ENCODE results near the gene VWA5B1.

DNA sequence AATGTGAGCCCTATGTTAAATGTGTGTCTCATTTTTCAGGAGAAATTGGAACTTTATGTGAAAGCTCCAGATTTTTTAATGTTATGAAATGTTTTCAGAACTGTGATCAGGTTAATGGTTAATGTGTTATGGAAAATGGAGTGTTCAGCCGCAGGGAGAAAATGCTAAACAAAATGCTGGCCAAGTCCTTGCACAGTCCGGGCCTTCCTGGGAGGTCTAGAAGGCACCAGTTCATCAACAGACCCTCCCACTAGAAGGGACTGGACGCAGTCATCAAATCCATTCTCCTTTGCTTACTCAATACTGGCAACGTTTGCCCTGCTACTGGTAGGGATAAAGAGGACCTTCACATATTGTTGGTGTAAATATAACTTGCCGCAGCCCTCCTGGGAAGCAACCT lies 43.4 kb downstream of the VWA5B1 start:
- TF ChIP-seq, protein P1, sequence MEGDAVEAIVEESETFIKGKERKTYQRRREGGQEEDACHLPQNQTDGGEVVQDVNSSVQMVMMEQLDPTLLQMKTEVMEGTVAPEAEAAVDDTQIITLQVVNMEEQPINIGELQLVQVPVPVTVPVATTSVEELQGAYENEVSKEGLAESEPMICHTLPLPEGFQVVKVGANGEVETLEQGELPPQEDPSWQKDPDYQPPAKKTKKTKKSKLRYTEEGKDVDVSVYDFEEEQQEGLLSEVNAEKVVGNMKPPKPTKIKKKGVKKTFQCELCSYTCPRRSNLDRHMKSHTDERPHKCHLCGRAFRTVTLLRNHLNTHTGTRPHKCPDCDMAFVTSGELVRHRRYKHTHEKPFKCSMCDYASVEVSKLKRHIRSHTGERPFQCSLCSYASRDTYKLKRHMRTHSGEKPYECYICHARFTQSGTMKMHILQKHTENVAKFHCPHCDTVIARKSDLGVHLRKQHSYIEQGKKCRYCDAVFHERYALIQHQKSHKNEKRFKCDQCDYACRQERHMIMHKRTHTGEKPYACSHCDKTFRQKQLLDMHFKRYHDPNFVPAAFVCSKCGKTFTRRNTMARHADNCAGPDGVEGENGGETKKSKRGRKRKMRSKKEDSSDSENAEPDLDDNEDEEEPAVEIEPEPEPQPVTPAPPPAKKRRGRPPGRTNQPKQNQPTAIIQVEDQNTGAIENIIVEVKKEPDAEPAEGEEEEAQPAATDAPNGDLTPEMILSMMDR (IDR thresholded peaks at IDR 0.05) = no peak
- no peak for TF ChIP-seq EP300 (IDR thresholded peaks at IDR 0.05)

Measured in stomach (tissue), 4 donors.